ENCODE results near the gene RGL2.

- TF ChIP-seq CTCF (IDR thresholded peaks at IDR 0.05) (no peak), ZFX (IDR thresholded peaks at IDR 0.05; ENCODE audit: borderline replicate concordance) (no peak)
Observed at GRCh38 chr6:33271468-33272274, 27.1 kb downstream of the RGL2 start, which contains the start of the genes RPS18 and VPS52.
